H1 (cell line): ENCODE results near the gene AHCY. TPM values are rescaled to one million over a fixed set of nuclear protein-coding genes. Genes with fewer than 3 reads are reported as not detected.

ENCODE experiments used
- CTCF ChIA-PET: fragments of 300-600 bp; sonication (Branson Sonifier 250); formaldehyde crosslinking; loops from one replicate; lab custom pipeline; 2021; ENCODE audit not compliant: partially characterized antibody; lab: Charles Lee
- POLR2A ChIA-PET: fragments of 300-600 bp; sonication (Branson Sonifier 250); formaldehyde crosslinking; loops from one replicate; lab custom pipeline; 2021; ENCODE audit warnings: inconsistent platforms; ENCODE audit not compliant: partially characterized antibody; lab: Charles Lee
- DNase-seq, 2 experiments: peaks; one replicate each; pipeline versions ENCODE4 v3.0.0 to v3.0.0-alpha.2; 2010 to 2022; ENCODE audit warnings: low spot score in 2 of 2, low read depth in 1 of 2, mixed read lengths in 1 of 2
- FAIRE-seq: peaks from 2 replicates; lab custom pipeline; 2011; peaks lifted over from hg19 to GRCh38; lab: Jason Lieb, UNC
- H2AFZ ChIP-seq: 2 replicates; pipeline ENCODE4 v1.8.1; 2012; ENCODE audit warnings: low read length, inconsistent platforms
- H2AK5ac ChIP-seq: 2 replicates; pipeline ENCODE4 v1.6.1; 2013; ENCODE audit warnings: low read depth, low read length
- H2BK120ac ChIP-seq: replicated peaks from 2 replicates; pipeline ENCODE3; 2013; ENCODE audit warnings: low read depth, low read length, inconsistent platforms
- H2BK12ac ChIP-seq: 2 replicates; pipeline ENCODE4 v1.6.1; 2013; ENCODE audit warnings: low read depth, low read length
- H2BK15ac ChIP-seq: 2 replicates; pipeline ENCODE4 v1.6.1; 2013; ENCODE audit warnings: low read length
- H2BK20ac ChIP-seq: 2 replicates; pipeline ENCODE4 v1.6.1; 2013; ENCODE audit warnings: low read length
- H2BK5ac ChIP-seq: 2 replicates; pipeline ENCODE4 v1.6.1; 2013; ENCODE audit warnings: low read depth, low read length
- H3K14ac ChIP-seq: 2 replicates; pipeline ENCODE4 v1.6.1; 2013; ENCODE audit warnings: inconsistent platforms; ENCODE audit not compliant: insufficient read length
- H3K18ac ChIP-seq: 2 replicates; pipeline ENCODE4 v1.6.1; 2013; ENCODE audit warnings: low read length; ENCODE audit errors: extremely low read depth
- H3K23ac ChIP-seq: 2 replicates; pipeline ENCODE4 v1.6.1; 2013; ENCODE audit warnings: inconsistent platforms; ENCODE audit not compliant: insufficient read length
- H3K23me2 ChIP-seq: 2 replicates; pipeline ENCODE4 v1.6.1; 2013; ENCODE audit warnings: low read depth, low read length
- H3K27ac ChIP-seq: 2 replicates; pipeline ENCODE4 v1.6.1; 2011; ENCODE audit warnings: low read depth, low read length, inconsistent platforms
- H3K27me3 ChIP-seq, 4 experiments: replicated peaks in 1 of 4; 1 replicate in 1 of 4; 2 replicates in 3 of 4; pipeline versions ENCODE4 v1.6.1 to v1.8.1; 2011 to 2013; ENCODE audit warnings: low read length in 3 of 4, mild to moderate bottlenecking in 3 of 4, inconsistent platforms in 2 of 4, mixed read lengths in 2 of 4, moderate library complexity in 1 of 4; ENCODE audit not compliant: control insufficient read depth in 3 of 4, insufficient read depth in 3 of 4; ENCODE audit errors: extremely low read depth in 1 of 4
- H3K36me3 ChIP-seq, 4 experiments: 2 replicates each; pipeline versions ENCODE4 v1.6.1 to v1.8.1; 2011 to 2013; ENCODE audit warnings: mild to moderate bottlenecking in 4 of 4, low read length in 3 of 4, moderate library complexity in 2 of 4, control low read depth in 1 of 4, inconsistent platforms in 1 of 4; ENCODE audit not compliant: insufficient read depth in 4 of 4, control insufficient read depth in 2 of 4
- H3K4ac ChIP-seq: replicated peaks from 2 replicates; pipeline ENCODE3; 2013; ENCODE audit warnings: low read length, low read depth, mixed read lengths, inconsistent platforms; ENCODE audit not compliant: insufficient read length
- H3K4me1 ChIP-seq, 4 experiments: replicated peaks in 1 of 4; 1 replicate in 1 of 4; 2 replicates in 3 of 4; pipeline versions ENCODE4 v1.6.1 to v1.8.1; 2011 to 2013; ENCODE audit warnings: low read length in 3 of 4, inconsistent platforms in 2 of 4, mixed read lengths in 1 of 4; ENCODE audit not compliant: insufficient read depth in 4 of 4, control insufficient read depth in 3 of 4
- H3K4me2 ChIP-seq, 2 experiments: 2 replicates each; pipeline versions ENCODE4 v1.6.1 to v1.8.1; 2011 to 2013; ENCODE audit warnings: low read depth in 2 of 2, low read length in 2 of 2, control low read depth in 1 of 2, inconsistent platforms in 1 of 2, mild to moderate bottlenecking in 1 of 2; ENCODE audit not compliant: insufficient read depth in 1 of 2
- H3K4me3 ChIP-seq, 4 experiments: fragments of 200-600, 300-600 bp in 1 of 4; sonication (generic), shearing (Covaris generic), sonication (Bioruptor Twin) in 1 of 4; 2 replicates each; pipeline versions ENCODE4 v1.5.1 to v1.8.1; 2011 to 2016; ENCODE audit warnings: low read length in 4 of 4, low read depth in 3 of 4, control low read depth in 2 of 4, inconsistent platforms in 2 of 4, mild to moderate bottlenecking in 2 of 4, mixed read lengths in 1 of 4, moderate library complexity in 1 of 4; ENCODE audit not compliant: insufficient read depth in 2 of 4; ENCODE audit errors: extremely low read depth in 1 of 4
- H3K56ac ChIP-seq: replicated peaks from 2 replicates; pipeline ENCODE3; 2013; ENCODE audit warnings: low read depth, mild to moderate bottlenecking, mixed read lengths, low read length, inconsistent platforms; ENCODE audit not compliant: insufficient read length
- H3K79me1 ChIP-seq: 2 replicates; pipeline ENCODE4 v1.6.1; 2013; ENCODE audit warnings: low read depth, low read length, control low read depth
- H3K79me2 ChIP-seq, 2 experiments: 2 replicates each; pipeline versions ENCODE4 v1.6.1 to v1.8.1; 2012 to 2013; ENCODE audit warnings: low read length in 2 of 2, mild to moderate bottlenecking in 2 of 2, inconsistent platforms in 1 of 2; ENCODE audit not compliant: insufficient read depth in 2 of 2, control insufficient read depth in 1 of 2
- H3K9ac ChIP-seq, 4 experiments: replicated peaks in 1 of 4; 1 replicate in 1 of 4; 2 replicates in 3 of 4; pipeline versions ENCODE4 v1.6.1 to v1.8.1; 2011 to 2013; ENCODE audit warnings: low read depth in 3 of 4, low read length in 3 of 4, control low read depth in 2 of 4, mild to moderate bottlenecking in 2 of 4, moderate library complexity in 2 of 4, inconsistent platforms in 1 of 4; ENCODE audit errors: extremely low read depth in 1 of 4
- H3K9me3 ChIP-seq, 2 experiments: 2 replicates each; pipeline versions ENCODE4 v1.6.1 to v1.8.1; 2012 to 2013; ENCODE audit warnings: mild to moderate bottlenecking in 2 of 2, moderate library complexity in 2 of 2, control low read depth in 1 of 2, inconsistent platforms in 1 of 2, low read depth in 1 of 2, low read length in 1 of 2, mixed read lengths in 1 of 2; ENCODE audit not compliant: insufficient read depth in 2 of 2
- H4K20me1 ChIP-seq, 2 experiments: replicated peaks in 1 of 2; 2 replicates each; pipeline versions ENCODE3 to v1.8.1; 2011 to 2013; ENCODE audit warnings: inconsistent platforms in 2 of 2, low read length in 2 of 2, mild to moderate bottlenecking in 1 of 2; ENCODE audit not compliant: insufficient read depth in 2 of 2, control insufficient read depth in 1 of 2
- H4K5ac ChIP-seq: 2 replicates; pipeline ENCODE4 v1.6.1; 2013; ENCODE audit warnings: low read length, low read depth, mixed read lengths, inconsistent platforms; ENCODE audit not compliant: insufficient read length
- H4K8ac ChIP-seq: 2 replicates; pipeline ENCODE4 v1.8.0; 2013; ENCODE audit warnings: mild to moderate bottlenecking, moderate library complexity, low read length, inconsistent platforms; ENCODE audit not compliant: insufficient read depth; ENCODE audit errors: extremely low read depth
- H4K91ac ChIP-seq: replicated peaks from 2 replicates; pipeline ENCODE3; 2013; ENCODE audit warnings: low read length, mixed read lengths, inconsistent platforms; ENCODE audit not compliant: insufficient read length
- BACH1 ChIP-seq: IDR thresholded peaks from 2 replicates; pipeline ENCODE4 v1.6.1; 2012; ENCODE audit warnings: low read length, improper control_type of control experiment
- CEBPB ChIP-seq: IDR thresholded peaks from 2 replicates; pipeline ENCODE4 v1.6.1; 2012; ENCODE audit warnings: low read depth, low read length
- CREB1 ChIP-seq: IDR thresholded peaks from 2 replicates; pipeline ENCODE4 v1.6.1; 2012; ENCODE audit warnings: inconsistent platforms
- HDAC6 ChIP-seq: IDR thresholded peaks from one replicate; pipeline ENCODE4 v1.7.1; 2012; ENCODE audit warnings: low read depth, mild to moderate bottlenecking, inconsistent platforms, low read length, moderate library complexity
- NRF1 ChIP-seq: IDR thresholded peaks from 2 replicates; pipeline ENCODE4 v1.6.1; 2011; ENCODE audit warnings: mild to moderate bottlenecking, low read depth, low read length, improper control_type of control experiment
- RBBP5 ChIP-seq: IDR thresholded peaks from 2 replicates; pipeline ENCODE4 v1.7.1; 2012; ENCODE audit warnings: low read depth, mild to moderate bottlenecking, inconsistent platforms, low read length, moderate library complexity, borderline replicate concordance
- RFX5 ChIP-seq: IDR thresholded peaks from 2 replicates; pipeline ENCODE4 v1.6.1; 2011; ENCODE audit warnings: low read depth, low read length, improper control_type of control experiment, borderline replicate concordance
- SAP30 ChIP-seq: fragments of 300-600 bp; sonication (generic); IDR thresholded peaks from 2 replicates; pipeline ENCODE4 v1.7.1; 2012; ENCODE audit warnings: low read length, moderate library complexity, mild to moderate bottlenecking, inconsistent platforms; ENCODE audit not compliant: insufficient read depth, insufficient replicate concordance
- SIN3A ChIP-seq, 2 experiments: IDR thresholded peaks in 1 of 2; conservative IDR thresholded peaks in 1 of 2; 2 replicates each; pipeline ENCODE4 v1.6.1; 2011 to 2012; ENCODE audit warnings: low read length in 2 of 2, improper control_type of control experiment in 1 of 2, low read depth in 1 of 2, mild to moderate bottlenecking in 1 of 2
- TBP ChIP-seq: IDR thresholded peaks from 2 replicates; pipeline ENCODE4 v1.6.1; 2011; ENCODE audit warnings: low read depth, low read length, improper control_type of control experiment
- TCF12 ChIP-seq: IDR thresholded peaks from 2 replicates; pipeline ENCODE4 v1.6.1; 2011; ENCODE audit warnings: low read depth, mild to moderate bottlenecking, low read length
- WGBS, 2 experiments: shearing (Covaris generic) in 1 of 2; methylation state at CpG; one replicate each; pipeline versions ENCODE4 v1.1.6 to v1.1.7; 2013 to 2015; ENCODE audit warnings: low lambda C conversion rate in 2 of 2, mixed read lengths in 2 of 2, inconsistent platforms in 1 of 2, low coverage in 1 of 2, missing lambda C conversion rate in 1 of 2; ENCODE audit not compliant: insufficient replicate concordance in 2 of 2, insufficient coverage in 1 of 2, insufficient read length in 1 of 2; ENCODE audit errors: extremely low coverage in 1 of 2, missing lambda C conversion rate in 1 of 2; 5-methylcytosine and 5-hydroxymethylcytosine counted together
- polyA plus RNA-seq, 7 experiments: library from polyadenylated mRNA; depleted of rRNA in 3 of 7; stranded (reverse) in 5 of 7; unstranded in 2 of 7; fragments of >200 nt in 5 of 7; fragments of 200-250 nt in 2 of 7; gene quantifications; 1 replicate in 5 of 7; 2 replicates in 1 of 7; 4 replicates in 1 of 7; pipeline versions ENCODE4 v1.2.1 to v1.2.3, GENCODE V29; 2011 to 2013; ENCODE audit warnings: missing spikeins in 2 of 7, mixed read lengths in 2 of 7
- total RNA-seq: library from RNA; stranded (reverse); fragmentation: NEBNext Ultra II Directional; extraction: Animal tissue kit (Norgen Biotek cat#: 25700); gene quantifications from 2 replicates; pipeline ENCODE4 v1.2.1, GENCODE V29; 2021
- TF ChIP-seq, protein P1 (sequence below), 3 experiments: IDR thresholded peaks; 1 replicate in 2 of 3; 2 replicates in 1 of 3; pipeline versions ENCODE4 v1.5.1 to v1.6.1; 2011; ENCODE audit warnings: low read length in 3 of 3, mild to moderate bottlenecking in 3 of 3, inconsistent platforms in 2 of 3, low read depth in 1 of 3, moderate library complexity in 1 of 3; ENCODE audit not compliant: insufficient read depth in 1 of 3; ENCODE audit errors: control extremely low read depth in 1 of 3

AHCY gene
- total and polyA plus RNA-seq, 2 of the 8 experiments (the other 6 are each of a cell fraction or from before 2014, with no cell fraction given) = 404 to 638 TPM

DNA sequence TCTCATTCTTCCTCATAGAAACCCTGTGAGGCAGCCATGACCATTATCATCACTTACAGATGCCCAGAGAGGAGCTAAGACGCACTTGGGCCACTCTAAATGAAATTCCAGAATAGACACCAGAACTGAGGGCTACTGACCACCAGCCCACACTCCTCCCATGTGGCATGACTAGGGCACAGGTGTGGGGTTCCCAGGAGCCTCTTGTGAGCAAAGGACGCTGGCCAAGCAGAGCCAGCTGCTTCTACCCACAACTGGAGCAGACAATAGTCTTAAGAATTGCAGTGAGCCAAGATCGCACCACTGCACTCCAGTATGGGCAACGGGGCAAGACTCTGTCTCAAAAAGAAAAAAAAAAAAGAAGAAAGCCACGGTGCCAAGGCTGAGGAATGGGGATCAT is 10.0 kb downstream of the AHCY start:
- DNase-seq (no peak), FAIRE-seq (no peak)
- no peak overlapping the region for H2BK5ac ChIP-seq
- H2AFZ ChIP-seq = no peak overlapping the region
- no peak overlapping the region for H3K4me2 ChIP-seq
- no peak overlapping the region for H3K14ac ChIP-seq
- H4K20me1 ChIP-seq = peaks cover 23 to 55% of the 10 kb centered on the region in 2 experiments
- CTCF ChIA-PET = no interaction called here
- POLR2A ChIA-PET = no interaction called here
- H3K9me3 ChIP-seq = no peaks in the 10 kb centered on the region
- H2BK15ac ChIP-seq = no peak overlapping the region
- H3K56ac ChIP-seq = no peak overlapping the region
- H3K79me2 ChIP-seq = peaks cover 12 to 42% of the 10 kb centered on the region in 2 experiments
- H2BK12ac ChIP-seq = no peak overlapping the region
- no peak overlapping the region for H3K18ac ChIP-seq
- H3K36me3 ChIP-seq = peaks cover 49 to 62% (median 61%) of the 10 kb centered on the region in 4 experiments
- H3K4me3 ChIP-seq = no peak overlapping the region
- no peak overlapping the region for H4K5ac ChIP-seq
- H3K23ac ChIP-seq = no peak overlapping the region
- H3K27ac ChIP-seq = 0 out of 2 replicates have a peak overlapping the region, but pooled peaks have one; percentile 12
- no peaks in the 10 kb centered on the region for H3K27me3 ChIP-seq
- WGBS, 2 experiments = 85% methylated on average over 5 of the region's 5 CpGs; no CpG with 5 or more reads in 1 of the 2 experiments
- H2BK120ac ChIP-seq = no peak overlapping the region
- H2AK5ac ChIP-seq = no peak overlapping the region
- H3K9ac ChIP-seq = no peak overlapping the region; a peak in 1 of 7 replicates
- H2BK20ac ChIP-seq = no peak overlapping the region
- H4K91ac ChIP-seq = no peak overlapping the region
- H3K4ac ChIP-seq = no peak overlapping the region
- no peaks in the 10 kb centered on the region for H3K23me2 ChIP-seq
- H3K79me1 ChIP-seq = peaks cover 19% of the 10 kb centered on the region
- H3K4me1 ChIP-seq = no peaks in the 10 kb centered on the region
- H4K8ac ChIP-seq = no peak overlapping the region
- no peak for TF ChIP-seq CEBPB
- TF ChIP-seq, protein P1, sequence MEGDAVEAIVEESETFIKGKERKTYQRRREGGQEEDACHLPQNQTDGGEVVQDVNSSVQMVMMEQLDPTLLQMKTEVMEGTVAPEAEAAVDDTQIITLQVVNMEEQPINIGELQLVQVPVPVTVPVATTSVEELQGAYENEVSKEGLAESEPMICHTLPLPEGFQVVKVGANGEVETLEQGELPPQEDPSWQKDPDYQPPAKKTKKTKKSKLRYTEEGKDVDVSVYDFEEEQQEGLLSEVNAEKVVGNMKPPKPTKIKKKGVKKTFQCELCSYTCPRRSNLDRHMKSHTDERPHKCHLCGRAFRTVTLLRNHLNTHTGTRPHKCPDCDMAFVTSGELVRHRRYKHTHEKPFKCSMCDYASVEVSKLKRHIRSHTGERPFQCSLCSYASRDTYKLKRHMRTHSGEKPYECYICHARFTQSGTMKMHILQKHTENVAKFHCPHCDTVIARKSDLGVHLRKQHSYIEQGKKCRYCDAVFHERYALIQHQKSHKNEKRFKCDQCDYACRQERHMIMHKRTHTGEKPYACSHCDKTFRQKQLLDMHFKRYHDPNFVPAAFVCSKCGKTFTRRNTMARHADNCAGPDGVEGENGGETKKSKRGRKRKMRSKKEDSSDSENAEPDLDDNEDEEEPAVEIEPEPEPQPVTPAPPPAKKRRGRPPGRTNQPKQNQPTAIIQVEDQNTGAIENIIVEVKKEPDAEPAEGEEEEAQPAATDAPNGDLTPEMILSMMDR (IDR thresholded peaks at IDR 0.05; ENCODE audit: control extremely low read depth in 1 of 3, insufficient read depth in 1 of 3, low read depth in 1 of 3, low read length in 3 of 3) = no peak
- no peak for TF ChIP-seq HDAC6
- no peak for TF ChIP-seq SIN3A (conservative IDR thresholded peaks at IDR 0.05 in 1 of 2, IDR thresholded peaks at IDR 0.05 in 1 of 2; ENCODE audit: low read depth in 1 of 2, low read length in 2 of 2)
- TF ChIP-seq BACH1 = no peak
- no peak for TF ChIP-seq SAP30
- no peak for TF ChIP-seq TCF12
- TF ChIP-seq RFX5 = no peak
- no peak for TF ChIP-seq CREB1
- no peak for TF ChIP-seq NRF1
- no peak for TF ChIP-seq TBP
- no peak for TF ChIP-seq RBBP5
